ENCODE data around the gene ADAT3. TPM values are rescaled to one million over a fixed set of nuclear protein-coding genes. Genes with fewer than 3 reads are reported as not detected.

The ADAT3 gene
- total RNA-seq: 1.9 and 2.0 TPM in 2 replicates

GRCh38 chr19:1905110-1905862 is at the start of gene ADAT3, which contains the start of gene SCAMP4:
ADAT3 (plus strand) TSS chr19:1905399; CDS start chr19:1912048, 6,649 bp downstream.
SCAMP4 (plus strand) TSS chr19:1905399; CDS start chr19:1915020, 9,621 bp downstream.

GRCh38 chr19:1863328-1863637 is 41.9 kb upstream of the ADAT3 start, which contains the start of gene KLF16:
KLF16 (minus strand) TSS chr19:1863579; CDS start chr19:1863497, 82 bp downstream.

GRCh38 chr19:1885398-1886119 is 19.6 kb upstream of the ADAT3 start, which contains the start of gene ABHD17A:
ABHD17A (minus strand) TSS chr19:1885496; CDS start chr19:1881566, 3,930 bp downstream.

GRCh38 chr19:1941146-1942077 is 36.2 kb downstream of the ADAT3 start, which contains the start of gene CSNK1G2:
CSNK1G2 (plus strand) TSS chr19:1941172; CDS start chr19:1969773, 28,601 bp downstream.

Other genes with a start within 250 kb of the ADAT3 start
- gene ONECUT3, start 151.9 kb upstream of the ADAT3 start, total RNA-seq: not detected in 2 replicates
- 0.43 and 0.52 TPM in 2 replicates for gene ATP8B3, start 93.1 kb upstream of the ADAT3 start, total RNA-seq
- 4.3 and 4.9 TPM in 2 replicates for gene REXO1, start 56.9 kb upstream of the ADAT3 start, total RNA-seq
- gene KLF16, start 41.8 kb upstream of the ADAT3 start, total RNA-seq: 3.9 and 4.7 TPM in 2 replicates
- gene ABHD17A, start 19.9 kb upstream of the ADAT3 start, total RNA-seq: 72.7 and 84.0 TPM in 2 replicates
- gene SCAMP4, start within 50 bp of the ADAT3 start, total RNA-seq: 20.4 and 21.9 TPM in 2 replicates
- 49.6 and 55.8 TPM in 2 replicates for gene CSNK1G2, start 35.8 kb downstream of the ADAT3 start, total RNA-seq
- gene BTBD2, start 110.3 kb downstream of the ADAT3 start, total RNA-seq: 29.8 and 40.8 TPM in 2 replicates
- gene MKNK2, start 145.8 kb downstream of the ADAT3 start, total RNA-seq: 75.1 and 110 TPM in 2 replicates
- gene MOB3A, start 190.9 kb downstream of the ADAT3 start, total RNA-seq: 14.1 and 20.4 TPM in 2 replicates
- 0.95 and 1.4 TPM in 2 replicates for gene IZUMO4, start 191.5 kb downstream of the ADAT3 start, total RNA-seq
- 56.6 and 61.2 TPM in 2 replicates for gene AP3D1, start 246.2 kb downstream of the ADAT3 start, total RNA-seq

All from dermis lymphatic vessel endothelial cell (primary cell).